Activated CD8-positive, alpha-beta memory T cell treated with anti-CD3 and anti-CD28 coated beads, Interleukin-2, amount 50 U/mL, for 24 hours (primary cell): ENCODE data around the gene B3GNT5.
A peak's percentile ranks its signal among the peaks of the same experiment; 100 is the strongest.

Source experiments
- DNase-seq: peaks from one replicate; pipeline ENCODE4 v3.0.0-alpha.2; 2020; ENCODE audit errors: extremely low read depth

Gene B3GNT5

DNA sequence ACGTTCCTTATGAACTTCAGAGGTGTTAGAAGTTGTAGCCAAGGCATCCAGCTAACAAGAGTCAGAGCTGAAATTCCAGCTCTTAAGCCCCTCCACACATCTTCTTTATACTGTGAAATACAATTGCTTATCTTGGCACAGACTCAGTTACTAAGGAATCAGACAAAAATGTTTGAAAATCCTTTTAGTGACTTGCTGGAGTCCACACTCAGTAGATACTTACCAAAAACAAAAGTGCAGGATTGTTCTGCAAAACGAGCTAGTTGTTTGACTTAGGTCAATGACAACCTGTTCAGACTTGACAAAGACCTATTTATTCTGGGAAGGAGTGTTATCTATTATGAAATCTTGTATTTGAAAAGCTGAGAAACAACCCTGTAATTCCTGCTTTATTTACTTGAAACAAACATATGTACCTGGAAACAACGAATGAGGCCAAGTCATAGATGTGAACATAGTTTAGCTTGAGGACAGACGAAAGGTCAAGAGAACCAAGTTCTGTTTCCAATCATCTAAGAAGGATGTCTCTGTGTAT, 38.5 kb downstream of the B3GNT5 start:
- DNase-seq: no peak

DNA sequence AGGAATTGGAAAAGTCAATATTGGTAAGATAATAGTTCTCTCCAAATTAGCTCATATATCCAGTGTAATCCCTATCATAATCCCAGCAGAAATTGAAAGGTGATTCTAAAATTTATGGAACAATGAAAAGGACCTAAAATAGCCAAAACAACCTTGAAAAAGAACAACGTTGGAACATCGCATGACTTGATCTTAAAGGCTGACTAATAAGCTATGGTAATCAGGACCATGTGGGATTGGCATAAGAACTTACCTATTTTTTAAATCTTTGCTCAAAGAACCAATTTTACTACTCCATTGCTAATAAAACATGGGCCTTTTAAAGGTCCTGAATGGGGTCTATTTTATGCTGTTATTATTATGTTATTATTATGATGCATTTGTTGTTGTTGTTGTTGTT, 40.9 kb downstream of the B3GNT5 start:
- DNase-seq: no peak

DNA sequence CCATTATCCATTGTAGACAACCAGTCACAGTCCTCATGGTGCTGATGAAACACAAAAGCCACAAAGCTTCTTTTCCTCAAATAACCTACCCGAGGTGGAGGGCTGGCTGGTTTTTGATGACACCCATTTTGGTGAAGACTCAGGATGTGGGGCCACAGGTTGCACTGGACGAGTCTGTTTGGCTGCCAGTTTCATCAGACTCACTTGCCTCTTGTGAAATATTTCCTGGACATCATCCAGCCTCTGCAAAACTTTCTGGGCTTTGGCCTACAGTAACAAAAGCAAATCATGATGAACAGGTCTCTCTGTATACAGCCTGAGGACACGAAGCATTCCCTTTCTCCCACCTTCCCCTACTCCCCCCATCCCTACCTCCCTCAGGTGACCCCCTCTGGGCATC, 42.2 kb downstream of the B3GNT5 start:
- no peak for DNase-seq

DNA sequence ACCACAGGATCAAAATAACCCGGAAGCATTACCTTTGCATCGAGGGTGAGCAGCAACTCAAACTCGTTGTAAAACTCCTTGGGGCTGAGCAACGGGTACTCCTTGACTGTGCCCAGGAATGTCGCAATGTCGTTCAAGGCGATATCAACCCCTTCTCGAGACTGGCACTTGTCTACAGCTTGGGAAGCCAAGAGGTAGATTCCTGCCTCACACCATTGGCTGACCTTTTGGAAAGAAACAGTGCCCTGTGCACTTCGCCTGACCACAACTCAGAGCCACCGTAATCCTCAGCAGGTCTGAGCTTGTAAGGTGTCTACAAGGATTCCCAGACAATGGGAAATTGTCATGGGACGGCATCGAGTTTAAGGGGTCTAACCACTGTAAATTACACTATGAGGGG, 43.9 kb downstream of the B3GNT5 start:
- DNase-seq: no peak

DNA sequence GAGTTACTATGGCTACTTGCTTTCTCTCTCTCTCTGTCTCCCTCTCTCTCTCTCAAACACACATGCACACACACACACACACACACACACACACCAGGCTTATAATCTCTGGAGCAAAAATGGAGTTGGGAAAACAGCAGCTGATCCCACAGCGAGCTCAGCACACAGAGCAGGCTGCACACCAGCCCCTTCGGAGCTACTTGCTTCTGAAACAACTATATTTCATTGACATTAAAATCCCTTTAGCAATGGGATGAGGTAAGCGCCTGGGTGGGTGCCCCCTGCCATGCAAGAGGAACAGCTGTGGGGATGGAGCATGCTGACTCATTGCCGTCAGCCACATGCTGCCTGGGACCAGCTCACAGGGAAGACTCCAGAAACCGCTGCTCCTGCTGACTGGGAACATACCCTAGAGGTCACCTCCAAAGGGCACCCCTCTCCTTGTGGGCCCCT, 45.7 kb downstream of the B3GNT5 start:
- no peak for DNase-seq

DNA sequence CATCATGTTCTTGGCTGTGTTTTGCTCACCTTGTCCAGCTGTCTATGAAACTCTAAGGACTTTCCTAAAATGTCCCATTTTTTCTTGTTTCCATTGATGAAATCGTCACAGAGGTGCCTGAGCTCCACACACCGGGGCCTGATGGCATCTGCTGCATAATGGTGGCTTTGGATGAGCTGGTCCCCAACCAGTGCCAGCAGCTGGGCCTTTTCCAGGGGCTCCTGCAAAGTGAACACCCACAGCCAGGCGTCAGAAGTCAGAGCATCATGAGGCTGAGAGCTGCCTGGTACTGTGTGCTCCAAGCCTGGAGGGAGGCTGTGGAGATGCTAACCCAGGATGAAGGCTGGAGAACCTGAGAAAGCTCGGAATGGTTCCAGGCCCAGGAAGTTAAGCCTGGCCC, 46.9 kb downstream of the B3GNT5 start:
- DNase-seq: no peak

DNA sequence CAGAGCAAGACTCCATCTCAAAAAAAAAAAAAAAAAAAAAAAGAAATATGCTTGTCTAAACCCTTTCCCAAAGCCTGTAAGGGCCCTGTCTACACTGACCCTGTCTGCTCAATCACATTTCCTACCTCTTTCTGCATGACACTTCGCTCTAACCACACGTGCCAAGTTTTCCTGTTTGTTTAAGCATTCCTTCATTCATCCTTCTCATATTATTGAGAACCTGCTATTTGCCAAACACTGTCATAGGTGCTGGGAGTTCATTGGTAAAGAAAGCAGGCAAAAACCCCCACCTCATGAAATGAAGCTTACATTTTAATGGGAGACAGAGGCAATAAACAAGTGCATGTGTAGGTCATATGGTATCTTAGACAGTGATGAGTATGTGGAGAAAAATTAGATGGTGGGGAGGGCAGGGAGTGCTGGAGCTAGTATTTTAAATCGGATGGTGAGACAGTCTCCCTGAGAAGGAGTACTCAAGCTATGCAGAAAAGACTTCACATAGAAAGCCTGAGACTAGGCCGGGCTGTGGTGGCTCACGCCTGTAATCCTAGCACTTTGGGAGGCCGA, 48.0 kb downstream of the B3GNT5 start:
- no peak for DNase-seq

DNA sequence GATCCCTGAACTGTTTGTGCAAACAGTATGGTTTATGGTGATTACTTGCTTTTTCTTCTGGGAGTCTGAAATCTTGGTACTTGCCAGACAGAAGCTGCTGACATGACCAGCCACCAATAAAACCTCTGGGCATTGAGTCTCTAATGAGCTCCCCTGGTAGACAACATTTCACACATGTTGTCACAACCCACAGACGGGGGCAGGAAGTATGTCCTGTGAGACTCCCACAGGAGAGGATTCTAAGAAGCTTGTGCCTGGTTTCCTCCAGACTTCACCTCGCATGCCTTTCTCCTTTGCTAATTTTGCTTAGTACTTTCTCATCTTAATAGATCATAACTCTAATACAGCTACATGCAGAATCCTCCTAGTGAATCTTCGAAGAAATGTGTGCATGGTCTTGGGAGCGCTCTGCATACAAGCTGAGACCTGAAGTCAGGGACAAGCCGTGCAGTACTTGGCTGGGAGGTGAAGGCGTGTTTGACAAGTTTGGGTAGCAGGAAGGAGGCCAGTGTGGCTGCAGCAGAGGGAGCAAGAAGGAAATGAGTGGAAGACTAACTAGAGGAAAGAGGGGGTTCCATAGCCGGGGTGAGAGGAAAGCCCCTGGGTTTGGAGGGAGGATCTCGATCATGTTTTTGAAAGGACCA, 49.0 kb downstream of the B3GNT5 start:
- DNase-seq: no peak

DNA sequence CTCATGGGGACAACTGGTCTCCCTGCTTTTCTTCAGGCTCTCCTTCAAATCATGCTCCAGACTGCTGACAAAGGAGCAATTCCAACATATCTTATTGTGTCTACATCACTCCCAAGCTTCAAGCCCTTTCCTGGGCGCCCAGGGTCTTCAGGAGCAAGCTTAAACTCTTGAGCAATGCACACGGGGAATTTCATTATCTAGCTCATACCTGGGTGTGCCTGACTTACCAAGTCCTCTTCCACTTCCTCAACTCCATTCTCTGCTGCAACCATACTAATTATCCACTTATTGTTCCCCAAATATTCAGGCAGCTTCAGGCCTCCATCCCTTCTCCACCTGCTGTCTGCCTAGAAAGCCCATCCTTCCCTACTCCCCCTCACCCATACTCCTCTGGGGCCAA, 50.6 kb downstream of the B3GNT5 start:
- no peak for DNase-seq

DNA sequence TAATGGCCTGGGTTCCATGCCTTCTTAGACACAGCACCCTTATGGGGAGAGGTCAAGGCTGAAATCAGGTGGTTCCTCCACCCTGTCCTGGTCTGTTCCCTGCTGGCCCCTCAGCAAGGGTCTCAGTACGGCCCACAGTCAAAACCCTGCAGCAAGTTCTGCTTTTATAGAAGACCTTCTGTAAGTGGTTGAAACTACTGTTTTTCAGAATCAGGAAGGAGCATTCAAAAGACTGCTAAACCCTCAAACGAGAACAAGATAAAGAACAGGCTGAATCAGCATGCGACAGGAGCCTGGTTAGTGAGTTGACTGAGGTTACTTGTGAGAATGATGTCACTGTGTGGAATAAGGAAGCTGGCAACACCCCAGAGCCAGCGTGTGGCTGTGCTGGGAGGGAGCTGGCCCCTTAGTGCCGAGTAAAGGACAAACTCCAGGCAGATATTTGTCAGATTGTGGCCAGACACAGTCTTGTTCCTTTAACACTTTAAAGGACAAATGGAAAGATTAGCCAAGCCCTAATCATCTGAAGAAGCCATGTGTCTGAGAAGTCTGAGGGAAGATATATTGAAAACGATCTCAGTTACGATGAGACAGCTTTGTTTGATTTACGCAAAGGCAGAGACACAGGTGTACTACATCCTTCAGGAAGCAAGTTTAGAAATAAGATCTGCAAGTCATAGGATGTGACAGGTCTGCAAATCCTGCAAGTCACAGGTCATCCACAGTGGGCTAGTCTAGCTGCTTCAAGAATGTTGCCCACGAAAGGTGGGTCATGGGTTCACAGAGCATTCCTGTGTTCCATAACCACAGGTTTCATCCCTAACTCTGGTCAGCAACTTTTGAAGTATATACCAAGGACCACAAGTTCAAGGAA, 54.0 kb downstream of the B3GNT5 start:
- peak; percentile 10 for DNase-seq

DNA sequence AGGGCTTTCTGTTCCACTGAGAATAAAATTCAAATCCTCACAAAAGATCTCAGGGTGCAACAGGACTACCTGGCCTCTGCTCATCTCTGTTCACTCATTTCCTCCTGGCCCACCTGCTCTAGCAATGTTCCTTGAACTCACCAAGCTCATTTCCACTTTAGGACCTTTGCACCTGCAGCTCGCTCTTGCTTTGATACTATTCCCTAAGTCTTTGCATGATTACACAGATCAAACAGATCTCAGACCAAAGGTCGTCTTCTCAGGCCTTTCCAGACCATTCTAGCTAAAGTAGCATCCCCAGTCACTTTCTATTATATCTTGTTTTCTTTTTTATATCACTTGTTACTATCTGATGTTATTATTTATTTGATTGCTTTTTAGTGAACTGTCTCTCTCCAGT, 54.7 kb downstream of the B3GNT5 start:
- DNase-seq: no peak

DNA sequence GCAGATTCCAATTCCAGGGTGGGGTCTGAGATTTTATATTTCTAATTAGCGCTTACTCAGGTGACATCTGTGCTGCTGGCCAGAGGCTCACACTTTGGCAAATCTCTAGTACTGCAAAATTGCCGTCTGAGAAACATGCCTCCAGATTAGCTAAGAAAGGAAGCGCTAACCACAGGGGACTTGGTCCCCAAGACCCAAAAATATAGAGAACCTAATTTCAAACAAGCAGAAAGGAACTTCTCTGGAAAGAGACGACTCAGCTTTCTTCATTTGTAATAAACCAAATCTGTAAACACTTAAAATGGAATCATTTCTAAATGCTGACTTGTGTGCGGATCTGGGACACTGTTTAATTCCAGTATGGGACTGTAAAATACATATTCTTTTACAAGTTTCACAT, 55.7 kb downstream of the B3GNT5 start:
- DNase-seq: no peak

DNA sequence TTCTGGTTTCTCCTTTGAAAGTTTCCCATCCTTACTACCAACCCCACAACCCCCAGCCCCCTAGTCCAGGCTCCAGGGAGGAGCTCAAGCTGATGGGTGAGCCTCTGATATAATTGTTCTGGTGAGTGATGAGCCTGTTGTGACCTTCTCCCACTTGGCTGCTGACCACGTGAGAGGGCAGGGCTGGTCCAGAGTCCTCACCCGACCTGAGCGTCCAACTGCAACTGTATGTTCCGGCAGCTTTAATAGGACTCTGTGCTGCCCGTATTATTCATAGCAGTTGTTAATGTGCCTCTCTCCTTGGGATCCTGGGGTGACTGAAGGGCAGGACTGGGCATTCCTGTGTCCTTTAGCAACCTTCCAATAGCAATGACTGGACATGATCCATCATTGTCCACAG, 56.2 kb downstream of the B3GNT5 start:
- DNase-seq: no peak

DNA sequence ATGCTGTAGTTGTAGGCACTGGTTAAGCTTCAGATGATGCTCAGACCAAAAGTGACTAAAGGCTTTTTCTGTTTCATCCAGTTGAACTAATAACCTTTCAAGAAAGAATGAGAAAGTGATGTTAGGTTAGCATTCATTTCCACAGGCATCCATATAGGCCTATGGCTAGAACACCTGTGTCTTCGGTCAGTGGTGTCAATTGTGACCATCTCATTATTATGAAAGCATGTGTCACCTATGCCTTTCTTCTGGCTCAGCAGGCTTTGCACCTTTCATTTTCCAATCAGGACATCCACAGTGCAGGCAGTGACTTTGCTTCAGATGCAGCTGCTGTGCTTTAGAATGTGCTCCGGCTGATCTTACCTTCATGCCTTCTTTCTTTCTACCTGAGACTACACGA, 57.9 kb downstream of the B3GNT5 start:
- DNase-seq: no peak

DNA sequence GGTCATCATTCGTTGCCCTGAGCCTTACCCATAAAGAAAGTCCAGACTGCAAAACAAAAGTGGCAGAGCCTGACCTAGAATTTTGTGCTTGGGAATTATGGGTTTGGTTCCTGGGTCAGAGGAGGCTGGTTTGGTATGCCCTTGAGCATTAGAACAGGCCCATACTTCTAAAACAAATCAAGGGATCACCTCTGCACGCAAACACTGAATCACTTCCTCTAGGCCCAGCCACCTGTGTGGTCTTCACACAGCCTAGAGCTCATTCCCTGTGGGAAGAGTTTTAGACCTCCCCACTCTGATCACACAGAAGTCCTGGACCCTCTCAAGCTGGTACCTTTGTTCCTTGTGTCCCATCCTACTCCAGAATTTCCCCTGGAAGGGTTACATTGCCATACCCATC, 59.4 kb downstream of the B3GNT5 start:
- no peak for DNase-seq

DNA sequence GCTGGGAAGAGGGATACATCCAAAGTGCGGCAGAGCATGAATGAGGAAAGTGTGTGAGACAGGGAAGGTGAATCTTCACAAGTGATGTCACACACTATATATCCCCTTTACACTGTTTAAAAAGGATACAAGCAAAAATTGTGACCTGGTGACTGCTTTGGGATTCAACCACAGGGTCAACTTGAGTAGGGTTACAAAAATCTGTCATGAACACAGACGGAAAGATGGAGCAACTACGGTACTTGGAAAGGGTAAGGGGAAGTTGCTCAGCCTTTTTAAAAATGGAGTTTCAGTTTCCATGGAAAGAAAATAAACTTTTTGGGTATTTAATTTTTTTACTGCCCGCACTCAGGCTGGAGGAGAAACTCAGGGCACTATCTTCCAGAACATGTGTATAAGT, 60.3 kb downstream of the B3GNT5 start:
- no peak for DNase-seq

DNA sequence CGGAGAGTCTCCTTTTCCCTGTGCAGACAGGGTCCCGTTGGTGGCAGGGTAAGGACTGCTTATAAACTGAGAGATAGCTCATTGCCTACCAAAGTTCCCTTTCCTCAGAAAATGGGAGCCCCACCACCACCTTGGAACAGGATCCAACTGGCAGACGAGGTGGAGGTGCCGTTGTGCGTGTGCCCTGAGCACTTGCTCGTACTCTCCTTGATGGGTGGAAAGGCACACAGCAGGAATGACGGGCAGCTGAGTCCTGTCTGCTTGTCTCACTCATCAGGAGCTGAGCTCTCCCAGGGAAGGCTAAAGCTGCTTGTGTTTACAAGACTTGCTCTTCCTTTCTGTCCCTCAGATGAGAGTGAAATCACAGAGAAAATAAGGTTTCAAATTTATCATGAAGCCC, 60.7 kb downstream of the B3GNT5 start:
- no peak for DNase-seq

DNA sequence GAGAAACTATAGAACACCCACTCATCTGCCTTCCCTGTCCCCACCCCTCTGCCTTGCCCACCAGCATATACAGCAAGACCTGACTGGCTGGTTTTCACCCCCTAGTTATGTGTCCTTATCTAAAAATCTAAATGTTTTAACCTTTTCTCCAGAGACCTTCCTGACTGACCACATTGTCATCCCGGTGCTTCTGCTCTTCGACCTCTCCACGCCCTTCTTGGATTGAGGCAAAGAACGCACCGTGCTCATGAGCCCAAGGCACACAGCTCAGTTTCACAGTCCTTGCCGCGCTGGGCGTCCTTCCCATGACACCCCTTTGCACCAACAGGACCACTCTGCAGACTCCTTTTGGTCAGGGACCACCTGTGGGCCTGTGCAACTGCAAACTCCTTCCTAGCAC, 62.7 kb downstream of the B3GNT5 start:
- no peak for DNase-seq

DNA sequence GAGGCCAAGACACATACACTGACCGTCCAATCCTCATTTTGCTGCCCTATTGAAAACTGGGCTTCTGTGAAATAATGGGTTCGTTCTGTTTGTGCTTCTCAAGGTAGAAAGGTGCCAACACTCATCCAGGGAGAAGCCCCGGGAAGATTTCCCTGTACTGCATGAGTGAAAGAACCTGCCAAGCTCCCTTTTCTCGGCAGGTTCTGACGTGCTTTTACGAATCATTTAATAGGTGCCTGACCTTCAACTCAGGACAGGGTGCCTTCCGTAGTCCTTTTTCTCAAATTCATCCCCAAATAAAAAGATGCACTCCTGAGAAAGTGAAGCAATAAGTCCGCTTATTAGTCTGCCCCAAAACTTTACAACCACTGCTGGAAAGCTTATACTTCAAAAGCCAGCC, 64.2 kb downstream of the B3GNT5 start:
- no peak for DNase-seq

DNA sequence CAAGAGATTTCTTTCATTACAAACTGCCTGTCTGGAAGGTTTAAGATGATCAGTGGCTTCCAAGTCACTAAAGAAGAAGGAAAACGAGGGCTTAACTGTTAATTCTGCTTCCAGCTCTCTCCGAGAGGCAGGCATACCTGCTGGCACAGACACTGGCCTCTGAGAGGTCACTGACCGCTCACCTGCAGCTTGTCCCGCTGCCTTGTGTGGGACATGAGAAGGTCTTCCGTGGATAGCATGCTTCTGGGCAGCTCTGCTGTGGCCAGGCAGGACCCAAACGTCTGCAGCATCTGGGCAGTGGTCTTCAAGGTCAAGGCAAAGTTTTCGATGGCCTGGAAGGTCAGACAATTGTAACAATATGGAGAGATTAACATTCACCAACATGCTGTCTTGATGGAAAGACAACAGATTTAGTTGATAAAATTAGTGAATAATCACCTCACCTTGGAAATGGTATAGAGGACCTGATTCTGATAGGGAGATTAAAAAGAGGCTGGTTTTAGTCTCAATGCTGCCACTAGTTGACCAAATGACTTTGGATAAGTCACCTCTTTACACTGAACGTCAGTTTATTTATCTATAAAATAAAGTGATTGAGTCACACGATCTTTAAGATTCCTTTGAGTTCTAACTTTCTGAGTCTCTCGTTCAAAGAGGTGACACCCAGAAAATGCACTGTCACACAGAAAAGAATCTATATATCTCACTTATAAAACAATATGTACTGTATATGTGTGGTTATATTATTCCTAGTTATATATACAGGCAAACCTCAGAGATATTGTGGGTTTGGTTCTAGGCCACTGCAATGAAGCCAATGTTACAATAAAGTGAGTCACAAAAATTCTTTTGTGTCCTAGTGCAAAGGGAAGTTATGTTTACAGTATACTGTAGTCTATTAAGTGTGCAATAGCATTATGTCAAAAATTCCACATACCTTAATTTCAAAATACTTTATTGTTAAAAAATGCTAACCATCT, 65.1 kb downstream of the B3GNT5 start:
- DNase-seq: no peak

DNA sequence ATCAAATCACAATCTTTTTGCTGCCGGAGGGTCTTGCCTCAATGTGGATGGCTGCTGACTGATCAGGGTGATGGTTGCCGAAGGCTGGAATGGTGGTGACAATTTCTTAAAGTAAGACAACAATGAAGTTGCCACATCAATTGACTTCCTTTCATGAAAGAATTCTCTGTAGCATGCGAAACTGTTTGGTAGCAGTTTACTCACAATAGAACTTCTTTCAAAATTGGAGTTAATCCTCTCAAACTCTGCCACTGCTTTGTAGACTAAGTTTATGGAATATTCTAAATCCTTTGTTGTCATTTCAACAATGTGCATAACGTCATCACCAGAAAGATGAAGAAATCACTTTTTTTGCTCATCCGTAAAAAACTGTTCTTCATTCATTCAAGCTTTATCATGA, 65.8 kb downstream of the B3GNT5 start:
- DNase-seq: no peak

DNA sequence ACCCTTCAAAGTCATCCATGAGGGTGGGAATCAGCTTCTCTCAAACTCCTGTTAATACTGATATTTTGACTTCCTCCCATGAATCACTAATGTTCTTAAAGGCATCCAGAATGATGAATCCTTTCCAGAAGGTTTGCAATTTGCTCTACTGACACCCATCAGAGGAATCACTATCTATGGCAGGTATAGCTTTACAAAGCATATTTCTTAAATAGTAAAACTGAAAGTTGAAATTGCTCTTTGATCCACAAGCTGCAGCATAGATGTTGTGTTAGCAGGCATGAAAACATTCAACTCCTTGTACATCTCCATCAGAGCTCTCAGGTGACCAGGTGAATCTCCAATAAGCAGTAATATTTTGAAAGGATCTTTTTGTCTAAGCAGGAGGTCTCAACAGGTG, 66.3 kb downstream of the B3GNT5 start:
- no peak for DNase-seq
